Astrocyte of the spinal cord (primary cell): ENCODE results near the gene KRT33A.

Source experiments
- DNase-seq: peaks from one replicate; pipeline ENCODE4 v3.0.0; 2011; ENCODE audit warnings: low read depth, low spot score
- H3K4me3 ChIP-seq: 2 replicates; pipeline ENCODE4 v1.5.1; 2011; ENCODE audit warnings: low read depth, mild to moderate bottlenecking, low read length, moderate library complexity
- in situ Hi-C: cut with HindIII; loops from 2 replicates; pipeline ENCODE4 v1.10.0; 2017; ENCODE audit warnings: low sequenced_read_pairs
- TF ChIP-seq, protein P1 (sequence below): IDR thresholded peaks from 2 replicates; pipeline ENCODE4 v1.5.1; 2012; ENCODE audit warnings: low read depth, mild to moderate bottlenecking, low read length, inconsistent platforms

Gene KRT33A

DNA sequence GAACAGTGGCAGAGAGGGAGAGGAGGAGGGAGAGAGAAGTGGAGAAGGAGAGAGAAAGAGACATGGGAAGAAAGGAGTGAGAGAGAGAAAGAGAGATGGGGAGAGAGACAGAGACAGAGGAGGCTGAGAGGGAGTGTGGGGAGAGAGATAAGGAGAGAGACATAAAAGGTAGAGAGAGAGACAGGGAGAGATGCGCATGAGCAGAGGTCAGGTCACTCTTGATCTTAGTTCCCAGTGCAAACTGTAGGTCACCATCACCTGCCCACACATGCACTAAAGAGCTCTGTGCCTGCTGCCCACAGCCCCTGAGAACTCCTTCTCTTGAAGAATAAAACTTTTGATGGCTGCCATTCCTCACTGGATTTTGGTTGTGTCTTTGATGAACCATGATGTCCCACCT lies 14.9 kb downstream of the KRT33A start:
- DNase-seq: no peak
- in situ Hi-C loops: no loop called here
- no peak overlapping the region for H3K4me3 ChIP-seq
- TF ChIP-seq, protein P1, sequence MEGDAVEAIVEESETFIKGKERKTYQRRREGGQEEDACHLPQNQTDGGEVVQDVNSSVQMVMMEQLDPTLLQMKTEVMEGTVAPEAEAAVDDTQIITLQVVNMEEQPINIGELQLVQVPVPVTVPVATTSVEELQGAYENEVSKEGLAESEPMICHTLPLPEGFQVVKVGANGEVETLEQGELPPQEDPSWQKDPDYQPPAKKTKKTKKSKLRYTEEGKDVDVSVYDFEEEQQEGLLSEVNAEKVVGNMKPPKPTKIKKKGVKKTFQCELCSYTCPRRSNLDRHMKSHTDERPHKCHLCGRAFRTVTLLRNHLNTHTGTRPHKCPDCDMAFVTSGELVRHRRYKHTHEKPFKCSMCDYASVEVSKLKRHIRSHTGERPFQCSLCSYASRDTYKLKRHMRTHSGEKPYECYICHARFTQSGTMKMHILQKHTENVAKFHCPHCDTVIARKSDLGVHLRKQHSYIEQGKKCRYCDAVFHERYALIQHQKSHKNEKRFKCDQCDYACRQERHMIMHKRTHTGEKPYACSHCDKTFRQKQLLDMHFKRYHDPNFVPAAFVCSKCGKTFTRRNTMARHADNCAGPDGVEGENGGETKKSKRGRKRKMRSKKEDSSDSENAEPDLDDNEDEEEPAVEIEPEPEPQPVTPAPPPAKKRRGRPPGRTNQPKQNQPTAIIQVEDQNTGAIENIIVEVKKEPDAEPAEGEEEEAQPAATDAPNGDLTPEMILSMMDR: no peak

DNA sequence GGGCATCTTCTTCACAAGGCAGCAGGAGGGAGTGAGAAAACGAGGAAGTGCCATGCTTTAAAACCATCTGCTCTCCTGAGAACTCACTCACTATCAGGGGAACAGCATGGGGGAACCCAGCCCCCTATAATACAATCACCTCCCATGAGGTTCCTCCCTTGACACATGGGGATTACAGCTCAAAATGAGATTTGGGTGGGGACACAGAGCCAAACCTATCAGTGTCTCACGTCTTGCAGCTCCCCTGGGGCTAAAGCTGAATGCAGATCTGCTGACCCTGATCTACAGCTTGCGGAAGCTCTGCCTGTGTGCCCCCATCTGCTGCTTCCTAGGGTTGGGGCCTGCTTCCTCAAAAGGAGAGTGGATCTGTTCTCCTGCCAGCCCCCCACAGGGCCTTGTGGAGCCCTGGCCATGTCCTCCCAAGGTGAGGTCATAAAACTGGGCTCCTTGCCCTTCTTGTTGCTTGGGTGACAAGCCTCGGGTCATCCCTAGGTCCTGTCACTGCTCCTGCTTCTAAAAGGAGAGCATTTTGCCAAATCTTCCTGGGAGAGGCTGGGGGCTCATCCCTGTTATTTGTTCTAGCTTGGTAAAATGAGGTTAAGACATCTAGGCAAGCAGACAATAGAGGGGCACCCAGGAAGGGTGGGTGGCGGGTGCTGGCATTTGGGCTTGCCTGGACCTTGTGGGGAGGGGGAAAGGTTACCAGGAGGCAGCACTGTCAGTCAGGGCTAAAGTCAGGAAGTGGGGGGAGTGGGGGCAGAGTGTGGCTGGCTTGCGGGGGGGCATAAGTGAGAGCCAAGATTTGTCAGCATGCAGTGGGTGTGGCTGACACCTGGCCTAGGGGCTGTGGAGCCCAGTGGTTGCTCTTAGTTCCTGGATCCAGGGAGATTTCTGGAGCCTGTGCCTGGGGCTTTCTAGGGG lies 16.0 kb downstream of the KRT33A start:
- in situ Hi-C loops: no loop called here
- no peak for DNase-seq
- no peak overlapping the region for H3K4me3 ChIP-seq
- TF ChIP-seq, protein P1: no peak

DNA sequence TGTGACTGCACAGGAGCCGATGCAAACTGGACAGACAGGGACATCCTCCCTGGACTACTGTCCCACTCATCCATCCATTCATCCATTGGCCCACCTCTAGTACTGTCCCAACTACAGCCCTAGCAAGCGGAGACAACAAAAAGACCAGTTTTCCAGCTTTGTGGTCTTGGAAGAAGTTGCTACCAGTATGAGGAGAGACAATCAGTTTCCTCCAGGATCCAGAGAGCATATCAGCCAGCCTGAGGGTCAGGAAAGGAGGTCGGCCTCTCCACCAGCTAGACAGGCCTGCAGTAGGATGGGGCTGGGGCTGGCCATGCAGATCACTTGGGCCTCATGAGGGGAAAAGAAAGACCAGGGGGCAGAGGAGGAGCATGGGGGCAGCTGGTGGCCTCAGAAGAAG lies 16.8 kb downstream of the KRT33A start:
- DNase-seq: no peak
- H3K4me3 ChIP-seq: no peak overlapping the region
- TF ChIP-seq, protein P1: no peak
- in situ Hi-C loops: no loop called here

DNA sequence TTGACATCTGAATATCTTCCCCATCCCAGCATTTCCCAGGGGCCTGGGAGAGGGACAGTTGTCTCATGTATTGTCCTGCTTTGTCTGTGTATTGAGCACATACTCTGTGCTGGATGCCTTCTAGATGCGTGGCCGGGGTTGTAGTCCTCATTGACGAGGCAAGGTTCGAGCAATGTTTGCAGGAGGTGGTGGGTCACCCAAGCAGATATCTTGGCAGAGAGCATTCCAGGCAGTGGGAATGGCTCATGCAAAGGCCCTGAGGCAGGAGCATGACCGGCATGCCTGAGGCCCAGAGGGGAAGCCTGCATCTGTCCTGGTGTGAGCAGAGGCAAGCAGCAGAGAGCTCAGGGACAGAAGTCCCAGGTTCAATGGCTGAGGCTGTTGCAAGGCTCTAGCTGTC lies 17.5 kb downstream of the KRT33A start:
- TF ChIP-seq, protein P1: no peak
- in situ Hi-C loops: no loop called here
- DNase-seq: no peak
- H3K4me3 ChIP-seq: no peak overlapping the region

DNA sequence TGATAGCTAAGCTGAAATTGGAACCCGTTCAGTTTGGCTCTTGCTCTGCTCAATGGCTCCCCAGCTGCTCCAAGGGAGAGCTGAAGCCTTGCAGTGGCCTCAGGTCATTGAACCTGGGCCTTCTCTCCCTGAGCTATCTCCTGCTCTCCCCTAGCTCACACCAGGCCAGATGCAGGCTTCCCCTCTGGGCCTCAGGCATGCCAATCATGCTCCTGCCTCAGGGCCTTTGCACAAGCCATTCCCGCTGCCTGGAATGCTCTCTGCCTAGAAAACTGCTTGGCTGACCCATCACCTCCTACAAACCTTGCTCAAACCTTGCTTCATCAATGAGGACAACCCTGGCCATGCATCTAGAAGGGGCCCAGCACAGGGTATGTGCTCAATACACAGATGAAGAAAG lies 18.4 kb downstream of the KRT33A start:
- in situ Hi-C loops: no loop called here
- no peak overlapping the region for H3K4me3 ChIP-seq
- DNase-seq: no peak
- TF ChIP-seq, protein P1: no peak

DNA sequence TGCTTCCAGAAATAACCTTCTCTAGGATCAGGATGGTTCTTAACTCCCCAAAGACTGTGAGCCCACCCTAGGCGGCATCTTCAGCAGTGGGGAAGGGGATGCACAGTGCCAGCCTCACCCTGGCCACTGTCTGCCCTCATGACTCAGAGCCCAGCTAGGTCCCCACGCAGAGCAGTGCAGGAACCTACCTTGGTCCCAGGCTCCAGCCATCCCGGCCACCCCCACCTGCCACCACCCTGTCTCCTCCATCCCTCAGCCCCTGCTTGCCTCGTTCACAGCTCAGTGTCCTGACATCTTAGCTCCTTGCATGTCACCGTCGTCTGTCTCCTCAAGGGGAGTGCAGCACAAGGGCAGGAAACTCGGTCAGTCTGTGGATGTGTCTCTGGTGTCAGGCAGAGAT lies 19.0 kb downstream of the KRT33A start:
- H3K4me3 ChIP-seq: no peak overlapping the region
- no peak for DNase-seq
- TF ChIP-seq, protein P1: no peak
- in situ Hi-C loops: no loop called here
